HepG2 (cell line): ENCODE data around the gene ECPAS. TPM values are rescaled to one million over a fixed set of nuclear protein-coding genes. Genes with fewer than 3 reads are reported as not detected.

Experiments
- BHLHE40 ChIP-seq: IDR thresholded peaks from 2 replicates; pipeline ENCODE4 v1.6.1; 2011; ENCODE audit warnings: low read length, improper control_type of control experiment
- HNF4G ChIP-seq, 2 experiments: sonication (generic) in 1 of 2; formaldehyde crosslinking in 1 of 2; IDR thresholded peaks; 2 replicates each; pipeline versions ENCODE4 v1.4.0 to v1.6.1; 2011 to 2020; ENCODE audit warnings: borderline replicate concordance in 2 of 2, low read depth in 2 of 2, mild to moderate bottlenecking in 2 of 2, low read length in 1 of 2, missing genetic modification reagents in 1 of 2, moderate library complexity in 1 of 2
- MED13 ChIP-seq: sonication (generic); formaldehyde crosslinking; IDR thresholded peaks from 2 replicates; pipeline ENCODE4 v1.5.0; 2020; ENCODE audit warnings: missing genetic modification reagents
- MTF1 ChIP-seq: sonication (generic); formaldehyde crosslinking; IDR thresholded peaks from 2 replicates; pipeline ENCODE4 v1.5.0; 2020; ENCODE audit warnings: missing genetic modification reagents
- ZNF143 ChIP-seq: sonication (generic); formaldehyde crosslinking; IDR thresholded peaks from 2 replicates; pipeline ENCODE4 v1.4.0; 2020; ENCODE audit warnings: missing genetic modification reagents
- ZNF225 ChIP-seq: sonication (generic); formaldehyde crosslinking; IDR thresholded peaks from 2 replicates; pipeline ENCODE4 v1.4.0; 2020; ENCODE audit warnings: mild to moderate bottlenecking, missing genetic modification reagents
- polyA plus RNA-seq, 8 experiments: library from polyadenylated mRNA; depleted of rRNA in 3 of 8; stranded (reverse) in 7 of 8; unstranded in 1 of 8; fragments of >200 nt; fragmentation: Illumina TruSeq in 4 of 8; extraction: Trizol in 4 of 8; gene quantifications; 2 replicates each; pipeline versions ENCODE4 v1.2.1 to v1.2.3, GENCODE V29; 2011 to 2016; ENCODE audit warnings: low read depth in 4 of 8, missing spikeins in 1 of 8, mixed read lengths in 1 of 8; ENCODE audit not compliant: insufficient read depth in 1 of 8
- total RNA-seq, 5 experiments: library from RNA; depleted of rRNA; stranded (reverse); fragments of >200 nt; fragmentation: Illumina TruSeq; extraction: Trizol; gene quantifications; 2 replicates each; pipeline ENCODE4 v1.2.3, GENCODE V29; 2016; ENCODE audit warnings: low read depth in 1 of 5
- TF ChIP-seq, protein P1 (sequence below): sonication (generic); formaldehyde crosslinking; IDR thresholded peaks from 2 replicates; pipeline ENCODE4 v1.5.0; 2020; ENCODE audit warnings: mild to moderate bottlenecking, missing genetic modification reagents, moderate library complexity
- TF ChIP-seq, protein P2 (sequence below): sonication (generic); formaldehyde crosslinking; IDR thresholded peaks from 2 replicates; pipeline ENCODE4 v1.5.1; 2020; ENCODE audit warnings: missing genetic modification reagents, mild to moderate bottlenecking, borderline replicate concordance
- TF ChIP-seq, protein P3 (sequence below): sonication (generic); formaldehyde crosslinking; IDR thresholded peaks from 2 replicates; pipeline ENCODE4 v1.8.1; 2023; ENCODE audit warnings: mild to moderate bottlenecking, missing genetic modification reagents

Gene ECPAS
- total and polyA plus RNA-seq, 2 of the 13 experiments (the other 11 are each of a cell fraction or from before 2014, with no cell fraction given): 35.3 to 58.0 TPM

DNA sequence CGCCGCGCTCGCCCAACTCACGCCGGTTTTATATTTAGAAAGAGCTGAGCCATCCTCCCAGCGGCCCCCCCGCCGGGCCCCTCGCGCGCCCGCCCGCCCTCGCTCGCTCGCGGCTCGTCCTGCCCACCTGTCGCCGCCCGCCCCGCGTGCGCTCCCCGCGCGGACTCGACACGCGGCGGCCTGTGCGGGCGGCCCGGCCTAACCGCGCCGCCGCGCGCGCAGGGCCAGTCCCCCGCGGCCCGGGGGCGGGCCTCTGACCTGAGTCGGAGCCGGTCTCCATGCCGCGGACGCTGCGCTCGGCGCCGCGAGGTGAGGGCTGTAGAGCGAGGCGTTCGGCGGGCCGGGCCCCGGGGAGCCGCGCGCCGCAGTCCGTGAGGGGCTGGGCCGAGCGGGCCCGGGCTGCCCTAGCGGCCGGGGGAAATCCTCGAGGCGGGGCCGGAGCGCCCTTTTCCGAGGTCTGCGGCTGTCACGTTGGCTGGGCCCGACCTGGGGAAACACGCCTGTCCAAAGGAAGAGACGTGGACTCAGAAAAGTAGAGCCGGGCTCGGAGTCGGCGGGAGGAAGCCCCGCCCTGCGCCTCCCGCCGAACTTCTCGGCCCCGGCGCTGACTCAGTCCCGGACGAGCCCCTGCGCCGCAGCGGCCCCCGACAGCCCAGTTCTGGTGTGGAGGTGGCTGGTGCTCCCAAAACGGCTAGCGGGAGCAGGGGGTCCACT is at the start of gene ECPAS (continued):
- TF ChIP-seq MTF1 (CRISPR knock-in tag) (no peak), MED13 (CRISPR knock-in tag) (0 out of 2 replicates have a peak, but pooled peaks have one; percentile 15), BHLHE40 (0 out of 2 replicates have a peak, but pooled peaks have one; percentile 18), HNF4G (IDR thresholded peaks at IDR 0.05; ENCODE audit: borderline replicate concordance, low read depth, low read length) (no peak), HNF4G (CRISPR knock-in tag; IDR thresholded peaks at IDR 0.05; ENCODE audit: borderline replicate concordance, low read depth) (peak; percentile 19; the same call in 1 of the 2 replicates), ZNF225 (CRISPR knock-in tag) (no peak), ZNF143 (CRISPR knock-in tag) (peak; percentile 16; the same call in 1 of the 2 replicates)
- TF ChIP-seq, protein P1, sequence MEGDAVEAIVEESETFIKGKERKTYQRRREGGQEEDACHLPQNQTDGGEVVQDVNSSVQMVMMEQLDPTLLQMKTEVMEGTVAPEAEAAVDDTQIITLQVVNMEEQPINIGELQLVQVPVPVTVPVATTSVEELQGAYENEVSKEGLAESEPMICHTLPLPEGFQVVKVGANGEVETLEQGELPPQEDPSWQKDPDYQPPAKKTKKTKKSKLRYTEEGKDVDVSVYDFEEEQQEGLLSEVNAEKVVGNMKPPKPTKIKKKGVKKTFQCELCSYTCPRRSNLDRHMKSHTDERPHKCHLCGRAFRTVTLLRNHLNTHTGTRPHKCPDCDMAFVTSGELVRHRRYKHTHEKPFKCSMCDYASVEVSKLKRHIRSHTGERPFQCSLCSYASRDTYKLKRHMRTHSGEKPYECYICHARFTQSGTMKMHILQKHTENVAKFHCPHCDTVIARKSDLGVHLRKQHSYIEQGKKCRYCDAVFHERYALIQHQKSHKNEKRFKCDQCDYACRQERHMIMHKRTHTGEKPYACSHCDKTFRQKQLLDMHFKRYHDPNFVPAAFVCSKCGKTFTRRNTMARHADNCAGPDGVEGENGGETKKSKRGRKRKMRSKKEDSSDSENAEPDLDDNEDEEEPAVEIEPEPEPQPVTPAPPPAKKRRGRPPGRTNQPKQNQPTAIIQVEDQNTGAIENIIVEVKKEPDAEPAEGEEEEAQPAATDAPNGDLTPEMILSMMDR (CRISPR knock-in tag): peak; percentile 13; the same call in 1 of the 2 replicates
- TF ChIP-seq, protein P2, sequence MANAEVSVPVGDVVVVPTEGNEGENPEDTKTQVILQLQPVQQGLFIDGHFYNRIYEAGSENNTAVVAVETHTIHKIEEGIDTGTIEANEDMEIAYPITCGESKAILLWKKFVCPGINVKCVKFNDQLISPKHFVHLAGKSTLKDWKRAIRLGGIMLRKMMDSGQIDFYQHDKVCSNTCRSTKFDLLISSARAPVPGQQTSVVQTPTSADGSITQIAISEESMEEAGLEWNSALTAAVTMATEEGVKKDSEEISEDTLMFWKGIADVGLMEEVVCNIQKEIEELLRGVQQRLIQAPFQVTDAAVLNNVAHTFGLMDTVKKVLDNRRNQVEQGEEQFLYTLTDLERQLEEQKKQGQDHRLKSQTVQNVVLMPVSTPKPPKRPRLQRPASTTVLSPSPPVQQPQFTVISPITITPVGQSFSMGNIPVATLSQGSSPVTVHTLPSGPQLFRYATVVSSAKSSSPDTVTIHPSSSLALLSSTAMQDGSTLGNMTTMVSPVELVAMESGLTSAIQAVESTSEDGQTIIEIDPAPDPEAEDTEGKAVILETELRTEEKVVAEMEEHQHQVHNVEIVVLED (CRISPR knock-in tag): 0 out of 2 replicates have a peak, but pooled peaks have one; percentile 17
- TF ChIP-seq, protein P3, sequence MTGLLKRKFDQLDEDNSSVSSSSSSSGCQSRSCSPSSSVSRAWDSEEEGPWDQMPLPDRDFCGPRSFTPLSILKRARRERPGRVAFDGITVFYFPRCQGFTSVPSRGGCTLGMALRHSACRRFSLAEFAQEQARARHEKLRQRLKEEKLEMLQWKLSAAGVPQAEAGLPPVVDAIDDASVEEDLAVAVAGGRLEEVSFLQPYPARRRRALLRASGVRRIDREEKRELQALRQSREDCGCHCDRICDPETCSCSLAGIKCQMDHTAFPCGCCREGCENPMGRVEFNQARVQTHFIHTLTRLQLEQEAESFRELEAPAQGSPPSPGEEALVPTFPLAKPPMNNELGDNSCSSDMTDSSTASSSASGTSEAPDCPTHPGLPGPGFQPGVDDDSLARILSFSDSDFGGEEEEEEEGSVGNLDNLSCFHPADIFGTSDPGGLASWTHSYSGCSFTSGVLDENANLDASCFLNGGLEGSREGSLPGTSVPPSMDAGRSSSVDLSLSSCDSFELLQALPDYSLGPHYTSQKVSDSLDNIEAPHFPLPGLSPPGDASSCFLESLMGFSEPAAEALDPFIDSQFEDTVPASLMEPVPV (CRISPR knock-in tag): peak; percentile 73; the same call in 1 of the 2 replicates
